ENCODE data around the gene APBA2.

Gene APBA2

GRCh38 chr15:28996953-28997352 is 111.2 kb downstream of the APBA2 start:
- no peak overlapping the region for H3K9ac ChIP-seq (ENCODE audit: low read length)
- H3K9me3 ChIP-seq (ENCODE audit: control insufficient read depth, low read length), result no peaks in the 10 kb centered on the region
- no peaks in the 10 kb centered on the region for H3K36me3 ChIP-seq (ENCODE audit: control insufficient read depth, insufficient read depth, low read length)
- no peak overlapping the region for H3K4me3 ChIP-seq (ENCODE audit: low read length)
- no peaks in the 10 kb centered on the region for H3K27me3 ChIP-seq (ENCODE audit: control insufficient read depth, insufficient read depth, low read length)
- no peaks in the 10 kb centered on the region for H3K4me1 ChIP-seq (ENCODE audit: control insufficient read depth, insufficient read depth, low read length)

GRCh38 chr15:28997791-28998190 is 112.0 kb downstream of the APBA2 start:
- H3K9ac ChIP-seq (ENCODE audit: low read length), result no peak overlapping the region
- no peak overlapping the region for H3K4me3 ChIP-seq (ENCODE audit: low read length)
- no peaks in the 10 kb centered on the region for H3K27me3 ChIP-seq (ENCODE audit: control insufficient read depth, insufficient read depth, low read length)
- no peaks in the 10 kb centered on the region for H3K36me3 ChIP-seq (ENCODE audit: control insufficient read depth, insufficient read depth, low read length)
- no peaks in the 10 kb centered on the region for H3K9me3 ChIP-seq (ENCODE audit: control insufficient read depth, low read length)
- H3K4me1 ChIP-seq (ENCODE audit: control insufficient read depth, insufficient read depth, low read length), result no peaks in the 10 kb centered on the region

GRCh38 chr15:28998511-28998910 is 112.7 kb downstream of the APBA2 start:
- Histone ChIP-seq H3K36me3 (ENCODE audit: control insufficient read depth, insufficient read depth, low read length) (no peaks in the 10 kb centered on the region), H3K9ac (ENCODE audit: low read length) (no peak overlapping the region), H3K9me3 (ENCODE audit: control insufficient read depth, low read length) (no peaks in the 10 kb centered on the region), H3K4me1 (ENCODE audit: control insufficient read depth, insufficient read depth, low read length) (no peaks in the 10 kb centered on the region), H3K4me3 (ENCODE audit: low read length) (no peak overlapping the region), H3K27me3 (ENCODE audit: control insufficient read depth, insufficient read depth, low read length) (no peaks in the 10 kb centered on the region)

DNA sequence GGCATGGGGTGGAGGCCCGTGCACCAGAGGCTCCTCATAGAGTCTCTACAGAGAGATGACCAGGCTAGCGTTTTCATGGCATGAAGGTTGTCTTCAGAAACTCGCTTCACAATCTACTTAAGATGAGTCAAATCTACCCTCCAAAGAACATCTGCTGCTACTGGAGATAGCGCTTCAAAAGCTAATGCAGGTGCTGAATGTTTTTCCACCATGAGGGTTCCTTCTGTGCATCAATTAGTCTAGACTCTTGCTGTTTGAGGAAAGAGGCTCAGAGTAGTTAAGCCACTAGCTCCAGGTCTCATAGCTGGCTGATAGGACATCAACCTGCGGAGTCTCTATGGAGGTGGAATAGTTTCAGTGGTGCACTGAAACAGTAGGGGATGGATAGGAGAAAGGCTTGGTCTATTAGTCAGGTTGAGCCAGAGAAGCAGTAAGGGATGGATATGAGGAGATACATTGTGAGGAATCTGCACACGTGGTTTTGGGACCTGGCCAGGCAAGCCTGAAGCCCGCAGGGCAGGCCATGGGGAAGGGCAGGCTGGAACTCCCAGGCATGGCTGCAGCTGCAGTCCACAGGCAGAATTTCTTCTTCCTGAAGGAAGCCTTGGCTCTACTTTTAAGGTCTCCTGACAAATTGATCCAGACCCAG is 117.5 kb downstream of the APBA2 start:
- Histone ChIP-seq H3K4me1 (ENCODE audit: control insufficient read depth, insufficient read depth, low read length) (no peaks in the 10 kb centered on the region), H3K9ac (ENCODE audit: low read length) (no peak overlapping the region), H3K27me3 (ENCODE audit: control insufficient read depth, insufficient read depth, low read length) (no peaks in the 10 kb centered on the region), H3K4me3 (ENCODE audit: low read length) (no peak overlapping the region), H3K9me3 (ENCODE audit: control insufficient read depth, low read length) (no peaks in the 10 kb centered on the region), H3K36me3 (ENCODE audit: control insufficient read depth, insufficient read depth, low read length) (no peaks in the 10 kb centered on the region)

- Histone ChIP-seq H3K4me3 (ENCODE audit: low read length) (no peak overlapping the region), H3K27me3 (ENCODE audit: control insufficient read depth, insufficient read depth, low read length) (no peaks in the 10 kb centered on the region), H3K4me1 (ENCODE audit: control insufficient read depth, insufficient read depth, low read length) (no peaks in the 10 kb centered on the region), H3K36me3 (ENCODE audit: control insufficient read depth, insufficient read depth, low read length) (no peaks in the 10 kb centered on the region), H3K9me3 (ENCODE audit: control insufficient read depth, low read length) (no peaks in the 10 kb centered on the region), H3K9ac (ENCODE audit: low read length) (no peak overlapping the region)
Measured at GRCh38 chr15:29003840-29004233, 118.1 kb downstream of the APBA2 start.

DNA sequence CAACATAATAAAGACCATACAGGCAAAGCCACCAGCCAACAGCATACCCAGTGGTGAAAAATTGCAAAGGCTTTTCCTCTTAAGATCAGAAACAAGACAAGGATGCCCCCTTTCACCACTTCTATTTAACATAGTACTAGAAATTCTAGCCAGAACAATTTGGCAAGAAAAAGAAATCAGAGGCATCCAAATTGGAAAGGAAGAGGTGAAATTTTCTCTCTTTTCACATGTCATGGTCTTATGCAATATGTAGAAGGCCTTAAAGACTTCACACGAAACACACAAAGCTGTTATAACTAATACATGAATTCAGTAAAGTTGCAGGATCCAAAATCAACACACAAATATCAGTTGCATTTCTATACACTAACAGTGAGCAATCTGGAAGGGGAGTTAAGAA is 120.2 kb downstream of the APBA2 start:
- H3K4me1 ChIP-seq (ENCODE audit: control insufficient read depth, insufficient read depth, low read length), result no peaks in the 10 kb centered on the region
- H3K27me3 ChIP-seq (ENCODE audit: control insufficient read depth, insufficient read depth, low read length), result no peaks in the 10 kb centered on the region
- H3K4me3 ChIP-seq (ENCODE audit: low read length), result no peak overlapping the region
- H3K9me3 ChIP-seq (ENCODE audit: control insufficient read depth, low read length), result no peaks in the 10 kb centered on the region
- no peak overlapping the region for H3K9ac ChIP-seq (ENCODE audit: low read length)
- H3K36me3 ChIP-seq (ENCODE audit: control insufficient read depth, insufficient read depth, low read length), result no peaks in the 10 kb centered on the region

- Histone ChIP-seq H3K4me3 (ENCODE audit: low read length) (no peak overlapping the region), H3K4me1 (ENCODE audit: control insufficient read depth, insufficient read depth, low read length) (no peaks in the 10 kb centered on the region), H3K27me3 (ENCODE audit: control insufficient read depth, insufficient read depth, low read length) (no peaks in the 10 kb centered on the region), H3K36me3 (ENCODE audit: control insufficient read depth, insufficient read depth, low read length) (no peaks in the 10 kb centered on the region), H3K9ac (ENCODE audit: low read length) (no peak overlapping the region), H3K9me3 (ENCODE audit: control insufficient read depth, low read length) (no peaks in the 10 kb centered on the region)
Measured at GRCh38 chr15:29008846-29009245, 123.1 kb downstream of the APBA2 start.

DNA sequence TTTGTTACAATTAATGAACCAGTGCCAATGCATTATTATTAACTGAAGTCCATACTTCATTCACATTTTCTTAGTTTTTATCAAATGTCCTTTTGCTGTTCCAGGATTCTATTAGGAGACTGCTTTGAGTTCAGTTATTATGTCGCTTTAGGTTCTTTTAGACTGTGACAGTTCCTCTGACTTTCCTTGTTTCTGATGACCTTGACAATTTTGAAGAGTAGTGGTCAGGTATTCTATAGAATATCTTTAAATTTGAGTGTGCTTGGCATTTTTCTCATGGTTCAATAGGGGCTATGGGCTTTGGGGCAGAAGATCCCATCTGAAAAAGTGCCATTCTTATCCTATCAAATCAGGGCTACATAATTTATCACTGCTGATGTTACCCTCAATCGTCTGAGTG is 126.3 kb downstream of the APBA2 start:
- Histone ChIP-seq H3K9me3 (ENCODE audit: control insufficient read depth, low read length) (no peaks in the 10 kb centered on the region), H3K9ac (ENCODE audit: low read length) (no peak overlapping the region), H3K4me3 (ENCODE audit: low read length) (no peak overlapping the region), H3K36me3 (ENCODE audit: control insufficient read depth, insufficient read depth, low read length) (no peaks in the 10 kb centered on the region), H3K4me1 (ENCODE audit: control insufficient read depth, insufficient read depth, low read length) (no peaks in the 10 kb centered on the region), H3K27me3 (ENCODE audit: control insufficient read depth, insufficient read depth, low read length) (no peaks in the 10 kb centered on the region)

- Histone ChIP-seq H3K36me3 (ENCODE audit: control insufficient read depth, insufficient read depth, low read length) (no peaks in the 10 kb centered on the region), H3K27me3 (ENCODE audit: control insufficient read depth, insufficient read depth, low read length) (no peaks in the 10 kb centered on the region), H3K4me1 (ENCODE audit: control insufficient read depth, insufficient read depth, low read length) (no peaks in the 10 kb centered on the region), H3K9me3 (ENCODE audit: control insufficient read depth, low read length) (no peaks in the 10 kb centered on the region), H3K9ac (ENCODE audit: low read length) (no peak overlapping the region), H3K4me3 (ENCODE audit: low read length) (no peak overlapping the region)
Measured at GRCh38 chr15:29014493-29014892, 128.7 kb downstream of the APBA2 start.

DNA sequence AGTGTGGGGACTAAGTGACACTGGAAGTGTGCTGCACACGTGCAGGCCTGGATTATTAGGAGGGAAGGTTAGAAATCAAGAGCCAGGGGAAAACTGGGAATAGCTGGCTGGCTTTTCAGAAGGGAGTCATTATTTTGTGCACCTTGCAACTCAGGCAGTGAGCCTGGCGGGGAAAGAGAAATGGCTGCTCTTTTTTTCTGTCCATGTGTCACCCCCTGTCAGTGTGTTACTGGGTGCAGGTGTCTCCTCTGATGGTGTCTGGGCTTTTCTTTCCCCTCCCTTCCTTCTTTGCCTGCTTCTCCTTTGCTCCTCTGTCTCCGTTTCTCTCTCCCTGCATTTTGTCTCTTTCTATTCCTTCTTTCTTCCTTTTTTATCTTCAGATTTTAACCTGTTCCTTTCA is 130.7 kb downstream of the APBA2 start:
- no peaks in the 10 kb centered on the region for H3K36me3 ChIP-seq (ENCODE audit: control insufficient read depth, insufficient read depth, low read length)
- no peaks in the 10 kb centered on the region for H3K9me3 ChIP-seq (ENCODE audit: control insufficient read depth, low read length)
- H3K4me3 ChIP-seq (ENCODE audit: low read length), result no peak overlapping the region
- no peaks in the 10 kb centered on the region for H3K27me3 ChIP-seq (ENCODE audit: control insufficient read depth, insufficient read depth, low read length)
- H3K9ac ChIP-seq (ENCODE audit: low read length), result no peak overlapping the region
- no peaks in the 10 kb centered on the region for H3K4me1 ChIP-seq (ENCODE audit: control insufficient read depth, insufficient read depth, low read length)

- no peak overlapping the region for H3K4me3 ChIP-seq (ENCODE audit: low read length)
- H3K4me1 ChIP-seq (ENCODE audit: control insufficient read depth, insufficient read depth, low read length), result no peaks in the 10 kb centered on the region
- no peaks in the 10 kb centered on the region for H3K27me3 ChIP-seq (ENCODE audit: control insufficient read depth, insufficient read depth, low read length)
- no peak overlapping the region for H3K9ac ChIP-seq (ENCODE audit: low read length)
- H3K9me3 ChIP-seq (ENCODE audit: control insufficient read depth, low read length), result no peaks in the 10 kb centered on the region
- no peaks in the 10 kb centered on the region for H3K36me3 ChIP-seq (ENCODE audit: control insufficient read depth, insufficient read depth, low read length)
Measured at GRCh38 chr15:29018120-29018805, 132.5 kb downstream of the APBA2 start.

DNA sequence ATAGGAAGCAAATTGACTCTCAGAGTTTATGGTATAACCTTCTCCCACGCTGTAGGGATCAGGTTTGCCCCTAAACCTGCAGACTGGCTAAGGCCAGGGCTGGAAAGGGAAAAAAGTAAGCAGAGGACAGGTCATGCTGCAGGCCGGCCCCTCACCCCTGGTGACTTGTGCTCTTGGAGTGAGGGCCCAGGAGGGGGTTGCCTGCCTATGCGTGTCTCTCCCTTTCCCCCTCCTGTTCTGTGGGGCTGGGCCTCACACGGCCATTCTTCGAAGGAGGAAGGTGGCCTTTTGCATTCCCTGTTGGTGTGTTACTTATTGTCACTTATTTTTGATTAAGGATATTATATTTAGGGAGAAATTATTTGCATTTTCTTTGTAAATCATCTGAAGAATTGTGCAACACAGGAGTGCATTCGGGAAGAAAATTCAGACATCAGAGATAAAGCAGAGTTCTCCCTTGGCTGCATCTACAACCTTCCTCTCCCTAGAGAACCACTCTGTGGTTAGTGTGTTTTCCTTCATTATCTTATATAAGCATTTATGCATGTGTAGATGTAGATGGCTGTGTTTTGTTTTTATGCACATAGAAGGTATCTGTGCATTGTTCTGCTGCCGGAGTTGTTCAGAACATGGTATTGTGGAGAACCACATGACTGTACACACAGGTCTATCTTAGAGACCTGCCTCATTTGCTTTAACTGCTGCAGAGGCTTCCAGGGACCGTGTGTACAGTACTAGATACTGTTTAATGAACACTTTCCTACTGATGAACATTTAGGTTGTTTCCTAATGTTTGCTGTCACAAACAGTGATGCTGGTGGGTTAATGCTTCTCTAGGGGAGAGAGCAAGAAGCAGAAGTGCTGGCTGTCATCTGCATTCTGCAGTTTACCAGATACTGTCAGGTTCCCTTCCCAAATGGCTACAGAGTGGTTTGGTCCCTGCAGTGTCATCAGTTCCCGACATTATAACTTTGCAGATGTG is 133.5 kb downstream of the APBA2 start:
- Histone ChIP-seq H3K4me1 (ENCODE audit: control insufficient read depth, insufficient read depth, low read length) (no peaks in the 10 kb centered on the region), H3K27me3 (ENCODE audit: control insufficient read depth, insufficient read depth, low read length) (no peaks in the 10 kb centered on the region), H3K36me3 (ENCODE audit: control insufficient read depth, insufficient read depth, low read length) (no peaks in the 10 kb centered on the region), H3K9me3 (ENCODE audit: control insufficient read depth, low read length) (no peaks in the 10 kb centered on the region), H3K4me3 (ENCODE audit: low read length) (no peak overlapping the region), H3K9ac (ENCODE audit: low read length) (no peak overlapping the region)
